ENCODE data around the gene FCHO2.

DNA sequence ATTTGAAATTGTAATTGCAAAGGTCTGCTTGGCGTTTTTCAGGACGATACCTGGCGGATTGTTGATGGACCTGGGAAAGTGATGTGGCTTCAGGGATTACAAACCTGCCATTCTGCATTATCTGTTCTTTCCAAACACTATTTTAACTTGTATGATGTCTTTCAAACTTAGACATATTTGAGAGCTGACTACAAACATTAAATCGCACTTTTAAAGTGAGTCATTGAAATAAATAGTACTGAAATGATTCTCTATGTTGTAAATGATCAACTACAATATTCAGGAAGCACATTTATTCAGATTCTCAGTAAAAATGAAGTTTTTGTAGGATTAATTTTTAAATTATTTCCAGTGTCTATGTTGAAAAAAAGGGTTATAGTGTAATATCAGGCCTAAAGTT lies 132.2 kb downstream of the FCHO2 start:
- TF ChIP-seq POLR2AphosphoS5 (IDR thresholded peaks at IDR 0.05; ENCODE audit: borderline replicate concordance, low read depth, low read length) (no peak), EZH2 (IDR thresholded peaks at IDR 0.05) (no peak)
